Limb (tissue), 2 donors: ENCODE results near the gene CRISPLD2.
"Not testable (repeated sequence)": the region's sequence is repeated elsewhere in the genome, so short reads cannot be mapped to it uniquely, and the experiment has no call there.

Source experiments
- DNase-seq, 2 donors: peaks; one replicate each; pipeline ENCODE4 v3.0.0-alpha.2; 2016; ENCODE audit errors: extremely low spot score in 2 of 2

The CRISPLD2 gene

DNA sequence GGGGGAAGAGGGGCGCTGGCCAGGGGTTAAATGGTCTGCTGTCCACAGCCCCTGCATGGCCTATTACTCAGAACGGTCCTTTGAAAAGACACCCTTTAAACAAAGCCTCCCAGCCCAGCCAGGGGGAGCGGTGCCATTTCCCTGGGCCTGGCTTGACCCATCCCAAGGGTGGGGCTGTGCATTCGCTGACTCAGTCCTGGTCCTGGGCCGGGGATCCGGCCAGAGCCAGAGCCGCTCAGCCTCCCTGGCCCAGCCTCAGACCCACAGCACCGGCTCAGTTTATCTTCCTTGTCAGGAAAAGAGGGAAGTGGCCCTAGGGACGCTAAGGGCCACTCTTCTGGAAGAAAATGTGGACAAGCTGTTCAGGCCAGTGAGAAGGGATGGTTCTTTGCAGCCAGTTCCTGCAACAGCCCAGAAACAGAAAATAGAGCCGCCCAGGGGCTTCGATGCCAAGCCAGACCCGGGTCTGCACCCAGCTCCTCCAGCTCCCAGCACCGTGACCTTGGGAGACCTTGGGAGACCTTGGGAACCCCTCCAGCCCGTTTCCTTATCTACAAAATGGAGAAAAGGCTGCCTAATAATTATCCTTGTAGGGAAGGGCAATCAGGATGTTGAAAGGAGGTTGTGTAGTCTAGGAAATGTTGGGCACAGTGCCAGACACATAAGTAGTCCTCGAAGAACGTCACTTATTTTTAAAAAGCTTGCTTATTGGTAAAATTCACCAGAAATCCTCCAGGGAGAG lies 109.1 kb downstream of the CRISPLD2 start:
- DNase-seq: no peak

DNA sequence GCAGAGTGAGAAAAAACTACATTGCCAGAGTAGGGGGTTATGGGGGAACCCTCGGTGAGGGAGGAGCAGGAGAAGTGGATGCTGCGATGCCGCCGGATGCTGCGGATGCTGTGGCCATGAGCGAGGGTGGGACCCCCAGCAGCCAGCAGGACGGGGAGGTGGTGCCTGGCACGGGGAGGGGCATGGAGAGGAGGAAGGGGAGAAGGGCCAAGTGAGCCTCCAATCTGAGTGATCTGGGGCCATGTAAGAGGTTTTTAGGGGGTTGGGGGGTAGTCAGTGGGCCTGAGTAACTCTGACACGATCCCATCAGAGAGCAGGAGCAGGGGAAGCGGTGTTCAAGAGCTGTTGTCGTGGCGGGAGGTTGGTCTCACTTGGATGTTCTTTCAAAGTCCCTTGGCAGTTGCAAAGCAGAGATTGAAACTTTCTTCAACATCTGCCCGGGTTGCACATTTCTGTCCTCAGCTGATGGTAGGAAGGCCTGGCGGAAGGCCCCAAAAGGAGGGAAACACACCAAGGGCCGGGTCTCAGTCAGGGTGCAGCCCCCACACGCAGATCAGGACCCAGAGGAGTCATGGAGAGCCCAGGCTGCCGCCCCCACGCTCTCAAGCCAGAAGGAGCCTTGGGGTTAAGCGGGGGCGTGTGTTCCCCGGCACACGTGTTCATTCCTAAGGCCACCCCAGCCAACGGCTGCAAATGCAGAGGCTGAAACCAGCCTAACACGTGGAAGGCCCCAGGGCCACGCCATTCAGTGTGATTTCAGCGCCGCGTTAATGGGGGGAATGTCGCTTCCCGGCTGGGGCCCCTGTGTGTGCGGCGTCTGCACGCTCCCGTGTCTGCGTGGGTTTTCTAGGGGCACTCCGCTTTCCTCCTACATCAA lies 109.9 kb downstream of the CRISPLD2 start:
- DNase-seq: no peak

DNA sequence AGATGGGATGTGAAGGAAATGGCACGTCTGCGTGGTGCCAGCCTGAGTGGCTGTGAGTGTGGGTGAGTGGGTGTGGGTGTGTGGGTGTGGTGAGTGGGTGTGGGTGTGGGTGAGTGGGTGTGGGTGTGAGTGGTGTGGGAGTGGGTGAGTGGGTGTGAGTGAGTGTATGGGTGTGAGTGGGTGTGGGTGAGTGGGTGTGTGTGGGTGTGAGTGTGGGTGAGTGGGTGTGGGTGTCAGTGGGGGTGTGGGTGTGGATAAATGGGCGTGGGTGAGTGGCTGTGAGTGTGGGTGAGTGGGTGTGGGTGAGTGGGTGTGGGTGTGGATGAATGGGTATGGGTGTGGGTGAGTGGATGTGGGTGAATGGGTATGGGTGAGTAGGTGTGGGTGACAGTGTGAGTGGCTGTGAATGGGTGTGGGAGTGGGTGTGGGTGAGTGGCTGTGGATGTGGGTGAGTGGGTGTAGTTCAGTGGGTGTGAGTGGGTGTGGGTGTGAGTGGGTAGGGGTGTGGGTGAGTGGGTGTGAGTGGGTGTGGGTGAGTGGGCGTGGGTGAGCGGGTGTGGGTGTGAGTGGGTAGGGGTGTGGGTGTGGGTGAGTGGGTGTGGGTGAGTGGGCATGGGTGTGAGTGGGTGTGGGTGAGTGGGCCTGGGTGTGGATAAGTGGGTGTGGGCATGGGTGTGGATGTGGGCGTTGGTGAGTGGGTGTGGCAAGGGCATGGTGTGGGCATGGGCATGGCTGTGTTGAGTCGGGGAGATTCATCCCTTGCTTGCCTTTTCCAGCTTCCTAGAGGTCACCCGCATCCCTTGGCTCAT lies 110.7 kb downstream of the CRISPLD2 start:
- no peak for DNase-seq

DNA sequence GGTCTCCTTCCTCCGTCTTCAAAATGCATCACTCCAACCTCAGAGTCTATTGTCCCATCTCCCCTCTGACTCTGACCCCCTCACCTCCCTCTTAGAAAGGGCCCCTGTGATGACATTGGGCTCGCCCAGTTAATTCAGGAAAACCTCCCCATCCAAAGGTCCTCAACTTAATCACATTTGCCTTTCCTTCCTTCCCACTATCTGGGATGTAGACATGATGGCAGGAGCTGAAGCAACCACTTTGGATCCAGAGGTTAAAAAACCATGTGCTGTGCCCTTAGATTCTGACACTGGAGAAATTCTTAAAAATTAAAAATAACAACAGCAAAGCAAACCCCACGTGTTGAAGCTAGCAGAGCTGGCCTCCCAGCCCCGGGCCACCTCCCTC lies 111.3 kb downstream of the CRISPLD2 start:
- DNase-seq: no peak

DNA sequence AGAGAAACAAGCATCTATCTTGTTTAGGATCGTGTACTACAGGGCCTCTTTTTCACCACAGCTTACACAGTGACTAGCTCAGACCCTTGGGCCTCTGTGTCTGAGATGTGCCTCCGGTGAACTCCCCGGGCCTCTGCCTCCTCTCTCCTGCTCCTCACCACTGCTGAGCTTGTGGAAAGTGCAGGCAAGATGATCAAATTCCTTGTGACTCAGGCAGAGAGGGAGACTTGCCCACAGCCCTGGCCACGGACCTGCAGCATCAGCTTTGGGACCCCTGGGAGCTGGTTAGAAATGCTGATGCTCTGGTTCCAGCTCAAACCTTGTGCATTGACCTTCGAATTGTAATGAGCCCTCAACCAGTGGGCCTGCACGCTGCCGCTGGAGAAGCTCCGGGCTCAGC lies 111.7 kb downstream of the CRISPLD2 start:
- DNase-seq: no peak

DNA sequence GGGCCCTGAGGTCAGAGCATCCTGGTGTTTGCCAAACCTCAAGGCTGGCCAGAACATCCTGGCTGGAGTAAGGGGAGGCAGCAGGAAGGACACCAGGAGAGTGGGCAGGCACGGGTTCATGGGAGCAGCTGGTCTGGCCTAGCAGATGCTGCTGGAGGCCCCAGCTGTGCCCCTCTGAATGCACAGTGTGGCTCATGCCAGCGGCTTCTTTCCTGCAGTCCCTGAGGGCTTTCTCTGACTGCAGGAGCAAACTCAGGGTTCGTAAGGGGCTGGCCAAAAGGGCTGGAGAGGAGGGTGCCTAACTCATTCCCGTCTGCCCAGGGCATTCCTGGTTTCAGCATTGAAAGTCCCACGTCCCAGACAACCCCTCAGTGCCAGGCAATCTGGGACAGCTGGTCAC lies 112.9 kb downstream of the CRISPLD2 start:
- no peak for DNase-seq

DNA sequence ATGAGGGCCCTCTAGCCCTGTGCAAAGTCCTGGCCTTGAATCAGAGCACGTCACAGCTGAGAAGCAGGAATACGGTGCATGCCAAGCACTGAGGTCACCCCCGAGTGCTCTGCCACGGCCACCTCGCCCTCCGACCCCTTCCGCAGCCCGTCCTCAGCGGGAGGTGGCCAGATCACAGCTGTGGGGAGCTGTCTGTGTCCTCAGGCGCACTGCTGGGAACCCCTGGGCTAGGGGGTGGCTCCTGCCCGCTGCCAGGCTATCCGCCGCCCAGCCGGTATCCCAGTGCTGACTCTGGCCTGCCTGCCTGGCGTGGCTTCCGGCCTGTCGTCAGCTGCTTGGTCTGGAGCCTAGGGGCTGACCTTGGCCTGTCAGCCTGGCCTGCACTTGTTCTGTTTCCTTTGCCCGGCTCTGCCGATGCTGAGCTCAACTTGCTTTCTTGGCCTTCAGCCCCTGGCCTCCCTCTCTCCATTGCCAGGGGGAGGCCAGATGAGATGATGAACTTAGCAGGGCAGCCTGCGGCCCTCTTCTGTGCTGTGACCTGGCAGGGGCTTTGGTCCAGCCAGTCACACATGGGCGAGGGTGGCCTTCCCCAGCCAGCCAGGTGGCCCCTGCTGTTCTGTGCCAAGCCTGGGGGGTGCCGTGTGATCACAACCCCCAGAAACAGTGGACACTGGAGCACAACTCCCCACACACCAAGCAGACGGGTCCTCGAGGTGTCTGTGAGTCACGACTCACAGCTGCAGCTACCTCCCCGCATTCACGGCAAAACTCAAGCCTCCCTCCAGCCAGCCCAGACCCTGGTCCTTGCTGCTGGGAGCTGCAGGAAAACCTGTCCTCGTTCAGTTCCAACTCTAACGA lies 114.2 kb downstream of the CRISPLD2 start:
- DNase-seq: no peak

DNA sequence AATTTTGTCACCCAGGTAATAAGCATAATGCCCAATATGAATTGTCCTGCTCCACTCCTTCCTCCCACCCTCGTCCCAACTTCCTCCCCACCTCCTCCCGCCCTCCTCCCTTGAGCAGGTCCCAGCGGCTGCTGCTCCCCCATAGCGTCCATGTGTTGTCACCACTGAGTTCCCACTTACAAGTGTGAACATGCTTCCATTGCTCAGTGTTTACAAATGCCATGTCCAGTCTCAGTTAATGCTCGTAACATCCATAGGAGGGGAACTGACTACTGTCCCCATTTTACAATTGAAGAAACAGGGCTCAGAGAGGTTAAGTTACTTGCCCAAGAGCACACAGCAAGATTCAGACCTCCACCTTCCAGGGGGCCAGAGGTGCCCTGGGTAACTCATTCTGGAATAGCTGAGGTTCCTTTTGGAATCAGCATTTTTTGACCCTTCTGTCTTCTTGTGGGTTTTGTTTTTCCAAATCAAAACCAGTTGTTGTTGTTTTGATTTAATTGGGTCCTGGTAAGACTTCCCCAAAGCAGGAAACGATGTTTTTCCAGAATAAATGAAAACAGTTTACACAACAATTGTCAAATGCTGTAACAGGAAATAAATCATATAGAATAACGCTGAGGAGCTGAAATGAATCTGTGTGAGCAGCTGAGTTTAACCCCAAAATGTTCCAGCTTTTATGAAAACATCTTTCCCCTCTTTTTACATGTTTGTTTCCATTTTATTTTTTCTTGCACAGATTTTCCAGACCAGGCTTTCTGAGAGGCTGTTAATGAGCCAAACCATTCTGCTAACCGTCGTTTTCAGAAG lies 117.6 kb downstream of the CRISPLD2 start:
- DNase-seq: no peak

DNA sequence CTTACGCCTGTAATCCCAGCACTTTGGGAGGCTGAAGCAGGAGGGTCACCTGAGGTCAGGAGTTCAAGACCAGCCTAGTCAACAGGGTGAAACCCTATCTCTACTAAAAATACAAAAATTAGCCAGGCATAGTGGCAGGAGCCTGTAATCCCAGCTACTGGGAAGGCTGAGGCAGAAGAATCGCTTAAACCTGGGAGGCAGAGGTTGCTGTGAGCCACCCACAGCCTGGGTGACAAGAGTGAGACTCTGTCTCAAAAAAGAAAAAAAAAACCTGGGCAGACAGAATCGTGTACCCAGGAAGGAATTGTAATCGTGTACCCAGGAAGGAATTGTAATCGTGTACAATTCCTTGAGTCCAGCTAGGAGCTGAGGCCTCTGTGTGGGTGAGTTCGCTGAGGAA lies 118.8 kb downstream of the CRISPLD2 start:
- DNase-seq: not testable (repeated sequence)

DNA sequence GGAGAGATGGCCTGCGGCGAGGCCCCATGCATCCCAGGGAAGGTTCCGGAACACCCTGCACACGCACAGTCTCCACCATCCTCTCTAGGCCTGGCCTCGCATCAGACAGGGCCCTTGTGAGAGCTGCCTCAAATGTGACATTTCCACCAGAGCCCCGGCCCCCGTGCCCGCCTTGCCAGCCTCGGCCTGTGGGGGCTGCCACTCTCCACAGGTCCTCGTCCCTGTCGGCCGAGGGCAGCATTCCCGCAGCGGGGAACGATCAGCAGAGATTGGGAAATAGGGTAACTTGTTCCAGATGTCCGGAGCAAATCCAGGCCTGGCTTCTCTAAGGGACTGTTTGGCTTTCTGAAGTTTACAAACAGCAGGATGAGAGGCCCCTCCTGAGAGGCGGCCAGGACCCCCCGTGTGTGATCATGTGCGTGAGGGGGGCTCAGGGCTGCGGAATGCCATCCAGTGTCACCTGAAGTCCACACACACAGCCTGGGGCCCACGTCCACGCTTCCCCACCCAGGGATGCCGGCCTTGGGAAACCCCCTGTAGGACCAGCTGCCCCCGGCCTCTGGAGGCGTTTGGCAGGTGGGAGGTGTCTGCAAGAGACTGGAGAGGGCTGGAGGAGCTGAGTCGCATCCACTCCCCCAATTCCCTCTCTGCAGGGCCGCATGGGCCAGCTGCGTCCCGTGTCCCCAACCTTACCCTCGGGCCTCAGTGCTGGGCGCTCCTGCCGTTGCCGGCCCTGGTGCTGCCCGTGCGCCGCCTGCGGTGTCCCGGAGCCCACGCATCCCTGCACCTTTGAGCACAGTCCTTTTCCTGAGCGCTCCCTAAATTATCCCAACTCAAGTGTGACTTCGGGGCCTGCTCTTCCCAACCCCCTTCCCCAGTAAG lies 121.1 kb downstream of the CRISPLD2 start:
- no peak for DNase-seq

DNA sequence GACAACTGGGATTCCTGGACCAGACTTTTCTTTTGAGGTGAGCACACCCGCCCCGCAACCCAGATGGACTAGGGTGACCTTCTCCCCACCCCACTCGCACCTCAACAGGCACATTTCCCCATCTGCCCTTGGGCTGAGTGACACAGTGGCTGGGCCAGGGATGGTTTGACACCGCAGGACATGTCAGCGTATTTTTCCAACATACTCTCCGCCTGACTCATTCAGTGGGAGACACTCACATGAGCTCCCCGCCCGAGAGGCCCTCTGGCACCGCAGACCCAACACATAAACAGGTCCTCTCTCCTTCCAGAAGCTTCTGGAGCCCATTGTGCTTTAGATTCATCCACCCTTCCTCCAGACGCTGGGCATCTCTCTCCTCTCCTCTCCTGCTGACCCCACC lies 122.1 kb downstream of the CRISPLD2 start:
- no peak for DNase-seq

DNA sequence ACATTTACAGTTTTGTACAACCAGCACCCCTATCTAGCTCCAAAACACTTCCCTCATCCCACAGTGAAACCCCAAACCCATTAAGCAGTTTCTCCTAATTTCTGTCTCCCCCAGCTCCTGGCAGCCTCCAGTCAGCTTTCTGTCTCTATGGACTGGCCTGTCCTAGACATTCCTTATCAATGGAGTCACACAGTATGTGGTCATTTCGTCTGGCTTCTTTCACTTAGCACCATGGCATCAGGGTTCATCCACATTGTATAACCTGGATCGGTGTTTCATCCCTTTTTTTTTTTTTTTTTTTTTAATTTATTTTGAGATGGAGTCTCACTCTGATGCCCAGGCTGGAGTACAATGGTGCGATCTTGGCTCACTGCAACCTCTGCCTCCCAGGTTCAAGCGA lies 123.0 kb downstream of the CRISPLD2 start:
- DNase-seq: no peak

DNA sequence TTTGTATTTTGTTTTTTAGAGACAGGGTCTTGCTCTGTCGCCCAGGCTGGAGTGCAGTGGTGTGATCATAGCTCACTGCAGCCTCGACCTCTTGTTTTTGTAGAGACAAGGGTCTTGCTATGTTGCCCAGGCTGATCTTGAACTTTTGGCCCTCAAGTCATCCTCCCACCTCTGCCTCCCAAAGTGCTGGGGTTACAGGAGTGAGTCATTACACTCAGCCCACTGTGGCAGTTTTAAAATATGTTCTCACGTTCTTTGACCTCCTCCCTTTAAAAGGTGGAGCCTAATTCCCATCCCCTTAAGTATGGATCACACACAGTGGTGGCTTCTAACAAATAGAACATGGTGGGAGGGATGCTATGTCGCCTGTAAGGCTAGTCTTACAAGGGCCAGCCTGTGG lies 123.8 kb downstream of the CRISPLD2 start:
- no peak for DNase-seq

DNA sequence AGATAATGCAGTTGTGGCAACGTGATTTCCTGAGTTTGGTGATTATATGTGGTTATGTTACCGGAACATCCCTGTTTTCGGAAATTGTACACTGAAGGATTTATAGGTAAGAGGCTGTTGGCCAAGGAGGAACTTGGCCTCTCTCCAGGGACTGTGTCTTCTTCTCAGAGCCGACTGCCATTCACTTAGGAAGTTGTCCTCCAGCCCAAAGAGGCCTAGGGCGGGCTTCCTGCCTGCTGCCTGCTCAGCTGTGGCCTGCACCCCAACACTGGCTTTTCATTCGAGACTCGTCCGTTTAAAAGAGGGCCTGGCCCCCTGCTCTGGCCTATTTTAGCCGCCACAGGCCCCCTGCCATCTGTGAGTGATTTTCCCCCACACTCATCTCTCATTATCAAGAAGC lies 127.2 kb downstream of the CRISPLD2 start:
- DNase-seq: no peak

DNA sequence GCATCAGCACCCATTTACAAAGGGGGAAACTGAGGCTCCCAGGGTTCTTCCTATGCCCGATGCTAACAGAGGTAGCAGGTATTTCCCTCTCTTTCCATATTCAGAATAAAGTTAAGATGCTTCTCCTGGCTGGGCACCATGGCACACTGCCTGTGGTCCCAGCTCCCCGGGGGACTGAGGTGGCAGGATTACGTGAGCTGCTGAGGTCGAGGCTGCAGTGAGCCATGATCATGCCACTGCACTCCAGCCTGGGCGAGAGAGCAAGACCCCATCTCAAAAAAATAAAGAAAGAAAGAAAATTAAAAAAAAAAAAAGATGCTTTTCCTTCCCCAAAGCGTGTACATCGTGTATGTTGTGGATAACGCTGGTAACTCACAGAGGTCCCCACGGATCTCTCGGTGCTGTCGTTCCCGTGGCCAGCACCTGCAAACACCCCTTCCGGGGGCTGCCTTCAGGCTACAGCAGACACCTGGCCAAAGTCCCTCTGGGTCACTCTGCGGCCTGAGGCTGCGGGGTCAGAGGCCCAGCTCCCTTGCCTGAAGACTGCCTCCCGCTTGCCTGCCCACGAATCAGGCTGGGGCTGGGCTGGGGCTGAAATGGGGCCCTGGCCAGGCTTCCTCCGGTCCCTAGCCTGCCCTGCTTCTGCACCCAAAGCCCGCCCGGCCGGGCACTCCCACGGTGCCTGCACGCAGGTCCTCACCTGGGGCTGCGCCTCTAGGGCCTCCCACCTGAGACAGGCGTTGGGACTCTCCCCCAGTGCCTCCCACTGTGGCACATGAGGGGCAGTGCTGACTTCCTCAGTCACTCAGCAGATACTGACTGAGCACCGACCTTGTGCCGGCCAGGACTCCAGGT lies 128.4 kb downstream of the CRISPLD2 start:
- no peak for DNase-seq

DNA sequence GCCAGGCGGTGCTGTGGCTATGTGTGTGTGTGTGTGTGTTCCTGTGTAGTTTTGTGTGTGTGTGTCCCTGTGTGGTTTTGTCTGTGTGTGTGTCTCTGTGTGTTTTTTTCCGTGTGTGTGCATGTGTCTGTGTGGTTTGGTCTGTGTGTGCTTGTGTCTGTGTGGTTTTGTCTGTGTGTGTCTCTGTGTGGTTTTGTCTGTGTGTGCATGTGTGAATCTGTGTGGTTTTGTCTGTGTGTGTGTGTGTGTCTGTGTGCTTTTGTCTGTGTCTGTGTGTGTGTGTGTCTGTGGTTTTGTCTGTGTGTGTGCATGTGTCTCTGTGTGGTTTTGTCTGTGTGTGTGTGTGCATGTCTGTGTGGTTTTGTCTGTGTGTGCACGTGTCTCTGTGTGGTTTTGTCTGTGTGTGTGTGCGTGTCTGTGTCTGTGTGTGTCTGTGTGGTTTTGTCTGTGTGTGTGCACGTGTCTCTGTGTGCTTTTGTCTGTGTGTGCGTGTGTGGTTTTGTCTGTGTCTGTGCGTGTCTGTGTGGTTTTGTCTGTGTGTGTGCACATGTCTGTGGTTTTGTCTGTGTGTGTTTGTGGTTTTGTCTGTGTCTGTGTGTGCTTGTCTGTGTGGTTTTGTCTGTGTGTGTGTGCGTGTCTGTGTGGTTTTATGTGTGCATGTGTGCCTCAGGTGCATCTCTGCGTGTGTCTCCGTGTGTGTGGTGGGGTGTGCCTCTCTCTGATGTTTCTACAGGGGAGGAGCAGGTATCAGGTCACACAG lies 129.2 kb downstream of the CRISPLD2 start:
- DNase-seq: no peak

DNA sequence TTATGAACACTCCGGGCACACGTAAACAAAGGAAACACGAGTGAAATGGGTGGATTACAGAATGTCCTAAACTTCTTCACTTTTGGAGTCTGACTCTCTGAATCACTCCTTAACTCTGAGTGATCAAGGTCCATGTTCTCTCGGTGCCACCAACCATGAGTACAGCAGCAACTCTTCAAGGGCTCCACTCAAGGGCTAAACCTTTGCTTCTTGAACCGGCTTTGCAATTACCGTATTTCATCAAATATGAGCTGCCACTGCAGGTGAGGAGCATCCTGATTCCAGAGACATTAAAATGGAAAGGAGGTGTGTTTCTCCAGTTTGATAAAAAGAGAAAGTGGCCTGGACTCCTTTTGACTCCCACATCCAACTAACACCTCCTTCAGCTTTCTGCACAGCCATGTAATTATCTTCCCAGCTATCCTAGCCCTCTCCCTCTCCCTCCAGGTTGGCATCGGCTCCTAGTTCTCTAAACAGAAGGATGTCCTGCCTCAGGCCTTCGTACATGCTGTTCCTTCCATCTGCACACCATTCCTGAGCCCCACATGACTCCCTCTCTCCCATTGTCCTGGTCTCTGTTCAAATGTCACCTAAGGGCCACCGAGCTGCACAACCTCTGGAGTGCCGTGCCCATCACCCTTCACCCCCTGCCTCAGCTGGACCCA lies 130.1 kb downstream of the CRISPLD2 start:
- DNase-seq: no peak
